Fibroblast of mammary gland (primary cell): ENCODE results near the gene OOEP.
A peak's percentile ranks its signal among the peaks of the same experiment; 100 is the strongest.

Experiments
- DNase-seq: peaks from one replicate; pipeline ENCODE4 v3.0.0-alpha.2; 2010; ENCODE audit warnings: low read depth
- H3K4me3 ChIP-seq: 2 replicates; pipeline ENCODE4 v1.5.1; 2011; ENCODE audit warnings: low read depth, mild to moderate bottlenecking, low read length, moderate library complexity; ENCODE audit not compliant: control insufficient read depth
- CTCF ChIP-seq: conservative IDR thresholded peaks from 2 replicates; pipeline ENCODE4 v1.5.1; 2011; ENCODE audit warnings: low read depth, low read length, inconsistent platforms; ENCODE audit not compliant: control insufficient read depth, insufficient read depth

The OOEP gene

GRCh38 chr6:73369563-73369962 is at the start of gene OOEP:
Gene OOEP, minus strand, starts transcription at chr6:73369897. Its CDS starts 105 bp downstream, at chr6:73369792.
- DNase-seq, result no peak
- no peak within 1 kb of the TSS for H3K4me3 ChIP-seq
- TF ChIP-seq CTCF, result no peak

- peak; percentile 23 for DNase-seq
- no peak for TF ChIP-seq CTCF
- no peak overlapping the region for H3K4me3 ChIP-seq
Observed at GRCh38 chr6:73418081-73418741, 48.5 kb upstream of the OOEP start.

GRCh38 chr6:73413102-73413501 is 43.4 kb upstream of the OOEP start:
- DNase-seq, result no peak
- H3K4me3 ChIP-seq, result no peak overlapping the region
- no peak for TF ChIP-seq CTCF

GRCh38 chr6:73409395-73409794 is 39.7 kb upstream of the OOEP start:
- DNase-seq, result no peak
- H3K4me3 ChIP-seq, result no peak overlapping the region
- TF ChIP-seq CTCF, result no peak

- no peak for DNase-seq
- H3K4me3 ChIP-seq, result no peak overlapping the region
- no peak for TF ChIP-seq CTCF
Observed at GRCh38 chr6:73400656-73401055, 31.0 kb upstream of the OOEP start.

GRCh38 chr6:73395875-73396274 is 26.2 kb upstream of the OOEP start:
- H3K4me3 ChIP-seq, result no peak overlapping the region
- no peak for TF ChIP-seq CTCF
- DNase-seq, result no peak

GRCh38 chr6:73394577-73395354 is 25.1 kb upstream of the OOEP start, which contains the start of gene DDX43:
Gene DDX43, plus strand, starts transcription at chr6:73394828. Its CDS starts 78 bp downstream, at chr6:73394906.
- no peak for TF ChIP-seq CTCF
- peak; percentile 68 for DNase-seq
- peak within 1 kb of the TSS; percentile 27 for H3K4me3 ChIP-seq
